Sigmoid colon (tissue), 7 donors: Measurements from ENCODE around the gene CRBN. TPM values are rescaled to one million over a fixed set of nuclear protein-coding genes. Genes with fewer than 3 reads are reported as not detected.

Experiments
- DNase-seq: peaks from one replicate; pipeline ENCODE4 v3.0.0-alpha.2; 2019
- H3K27ac ChIP-seq, 4 donors: fragments of 200-600 bp; sonication (generic); one replicate each; pipeline ENCODE4 v1.5.1; 2016 to 2019; ENCODE audit warnings: mild to moderate bottlenecking in 1 of 4
- H3K27me3 ChIP-seq, 3 donors: fragments of 200-600 bp; sonication (generic); one replicate each; pipeline ENCODE4 v1.5.1; 2019; ENCODE audit warnings: mild to moderate bottlenecking in 1 of 3
- H3K36me3 ChIP-seq, 4 donors: fragments of 200-600 bp; sonication (generic); one replicate each; pipeline ENCODE4 v1.5.1; 2016 to 2019
- H3K4me1 ChIP-seq, 4 donors: fragments of 200-600 bp; sonication (generic); one replicate each; pipeline ENCODE4 v1.5.1; 2017 to 2019
- H3K4me3 ChIP-seq, 4 donors: fragments of 200-600 bp; sonication (generic); one replicate each; pipeline ENCODE4 v1.5.1; 2017 to 2019; ENCODE audit warnings: mild to moderate bottlenecking in 2 of 4, moderate library complexity in 1 of 4
- H3K9me3 ChIP-seq, 4 donors: fragments of 200-600 bp in 3 of 4; sonication (generic) in 3 of 4; one replicate each; pipeline versions ENCODE4 v1.5.1 to v1.6.1; 2013 to 2019
- CTCF ChIP-seq, 4 experiments: fragments of 450-650 bp in 3 of 4; fragments of 200-600 bp in 1 of 4; IDR thresholded peaks; one replicate each; pipeline ENCODE4 v1.5.1; 2016 to 2019; ENCODE audit warnings: antibody characterized with exemption in 4 of 4, mild to moderate bottlenecking in 3 of 4, moderate library complexity in 2 of 4
- EP300 ChIP-seq, 4 donors: sonication (generic); formaldehyde crosslinking; IDR thresholded peaks; one replicate each; pipeline ENCODE4 v1.6.1; 2017; ENCODE audit warnings: antibody characterized with exemption in 4 of 4
- POLR2A ChIP-seq, 2 donors: fragments of 450-650 bp; IDR thresholded peaks; one replicate each; pipeline ENCODE4 v1.6.1; 2016; ENCODE audit warnings: antibody characterized with exemption in 2 of 2, mild to moderate bottlenecking in 2 of 2, moderate library complexity in 2 of 2
- POLR2AphosphoS5 ChIP-seq, 4 donors: sonication (generic); formaldehyde crosslinking; IDR thresholded peaks; one replicate each; pipeline ENCODE4 v1.6.1; 2017; ENCODE audit warnings: antibody characterized with exemption in 4 of 4
- WGBS, 2 donors: extraction: QIAGEN DNeasy Blood & Tissue Kit; methylation state at CpG; one replicate each; pipeline ENCODE4 v1.1.7; 2013; 5-methylcytosine and 5-hydroxymethylcytosine counted together
- intact Hi-C: fragments of 100-400 bp; cut with DNase I; formaldehyde crosslinking; loops from one replicate; pipeline ENCODE4 v1.15.1; 2023
- polyA plus RNA-seq, 3 donors: library from polyadenylated mRNA; stranded (reverse); fragments of 200-250 nt; gene quantifications; one replicate each; pipeline ENCODE4 v1.2.3, GENCODE V29; 2013
- total RNA-seq, 4 donors: library from RNA; depleted of rRNA; stranded (reverse); fragments of >200 nt; gene quantifications; one replicate each; pipeline ENCODE4 v1.1.0, GENCODE V29; 2016
- donor health status: healthy with polysubstance abuse.
- donor health status: Bipolar disorder and iron deficiency.
- donor health status: healthy.

CRBN gene
- total RNA-seq (100 to 1,000 TPM in 3 of 4 donors, 10 to 100 TPM in 1; 61.9 to 271 (median 157) TPM), polyA plus RNA-seq (10 to 100 TPM; 24.6 to 34.8 (median 29.6) TPM)

GRCh38 chr3:3179407-3180094, at the start of gene CRBN:
TSS of gene CRBN (minus strand) at chr3:3179691. CDS start at chr3:3179687, 4 bp downstream.
- peaks cover 0 to 22% (median 21%) of the 10 kb centered on the region in 4 donors for H3K4me1 ChIP-seq
- peak; percentile 88 for DNase-seq
- H3K27me3 ChIP-seq = no peaks in the 10 kb centered on the region
- peaks cover 0 to 2% (median 0%) of the 10 kb centered on the region in 4 donors for H3K36me3 ChIP-seq
- H3K9me3 ChIP-seq = no peaks in the 10 kb centered on the region
- peak within 1 kb of the TSS; percentile 72 to 81 (median 80) for H3K27ac ChIP-seq
- TF ChIP-seq POLR2AphosphoS5 (IDR thresholded peaks at IDR 0.05) (peak; percentile 39 to 90 (median 88)), POLR2A (IDR thresholded peaks at IDR 0.05) (peak in 1 of 2 donors; percentile 32), CTCF (IDR thresholded peaks at IDR 0.05) (peak; percentile 83 to 98 (median 88)), EP300 (IDR thresholded peaks at IDR 0.05) (peak in 1 of 4 donors; percentile 27)
- intact Hi-C loops = loop anchor here (2.0 kb wide), 1 partner anchor 53 kb away; the partner anchor contains the start of gene TRNT1
- 0 to 1% methylated on average over 56 of the region's 56 CpGs for WGBS, 2 donors
- peak within 1 kb of the TSS; percentile 73 to 97 (median 86) for H3K4me3 ChIP-seq

- no peaks in the 10 kb centered on the region for H3K27me3 ChIP-seq
- intact Hi-C loops = no loop called here
- WGBS, 2 donors = 2 to 46% methylated on average over 1 of the region's 1 CpG
- no peaks in the 10 kb centered on the region for H3K4me1 ChIP-seq
- no peak for TF ChIP-seq POLR2AphosphoS5 (IDR thresholded peaks at IDR 0.05)
- no peak for TF ChIP-seq CTCF (IDR thresholded peaks at IDR 0.05)
- no peak for TF ChIP-seq EP300 (IDR thresholded peaks at IDR 0.05)
- no peak for TF ChIP-seq POLR2A (IDR thresholded peaks at IDR 0.05)
- no peak overlapping the region for H3K4me3 ChIP-seq
- no peak overlapping the region for H3K27ac ChIP-seq
- H3K9me3 ChIP-seq = peaks cover 0 to 3% (median 0%) of the 10 kb centered on the region in 4 donors
- no peak for DNase-seq
- H3K36me3 ChIP-seq = no peaks in the 10 kb centered on the region
Measured at GRCh38 chr3:3227640-3228039, 48.1 kb upstream of the CRBN start.

- no peak for TF ChIP-seq CTCF (IDR thresholded peaks at IDR 0.05)
- TF ChIP-seq EP300 (IDR thresholded peaks at IDR 0.05) = no peak
- TF ChIP-seq POLR2AphosphoS5 (IDR thresholded peaks at IDR 0.05) = no peak
- no peak for TF ChIP-seq POLR2A (IDR thresholded peaks at IDR 0.05)
- H3K27me3 ChIP-seq = no peaks in the 10 kb centered on the region
- intact Hi-C loops = no loop called here
- no peaks in the 10 kb centered on the region for H3K9me3 ChIP-seq
- H3K27ac ChIP-seq = no peak overlapping the region
- no peaks in the 10 kb centered on the region for H3K4me1 ChIP-seq
- H3K4me3 ChIP-seq = no peak overlapping the region
- no peaks in the 10 kb centered on the region for H3K36me3 ChIP-seq
- DNase-seq = no peak
- 56 to 63% methylated on average over 2 of the region's 2 CpGs for WGBS, 2 donors
Measured at GRCh38 chr3:3221528-3221927, 42.0 kb upstream of the CRBN start.

GRCh38 chr3:3216401-3216800, 36.9 kb upstream of the CRBN start:
- H3K4me3 ChIP-seq = no peak overlapping the region
- no peaks in the 10 kb centered on the region for H3K4me1 ChIP-seq
- no peak for DNase-seq
- TF ChIP-seq EP300 (IDR thresholded peaks at IDR 0.05) = no peak
- no peak for TF ChIP-seq CTCF (IDR thresholded peaks at IDR 0.05)
- no peak for TF ChIP-seq POLR2AphosphoS5 (IDR thresholded peaks at IDR 0.05)
- no peak for TF ChIP-seq POLR2A (IDR thresholded peaks at IDR 0.05)
- no peak overlapping the region for H3K27ac ChIP-seq
- H3K27me3 ChIP-seq = no peaks in the 10 kb centered on the region
- WGBS, 2 donors = 56 to 86% methylated on average over 4 of the region's 4 CpGs
- intact Hi-C loops = no loop called here
- no peaks in the 10 kb centered on the region for H3K9me3 ChIP-seq
- H3K36me3 ChIP-seq = no peaks in the 10 kb centered on the region
